HL-60 (cell line): ENCODE results near the gene KCMF1.

Source experiments
- SPI1 ChIP-seq: IDR thresholded peaks from 2 replicates; pipeline ENCODE4 v1.6.1; 2012; ENCODE audit warnings: low read depth, mild to moderate bottlenecking, borderline replicate concordance
- TF ChIP-seq, protein P1 (sequence below): IDR thresholded peaks from one replicate; pipeline ENCODE4 v1.5.1; 2011; ENCODE audit warnings: low read length, control low read depth, inconsistent platforms; ENCODE audit not compliant: insufficient read depth

DNA sequence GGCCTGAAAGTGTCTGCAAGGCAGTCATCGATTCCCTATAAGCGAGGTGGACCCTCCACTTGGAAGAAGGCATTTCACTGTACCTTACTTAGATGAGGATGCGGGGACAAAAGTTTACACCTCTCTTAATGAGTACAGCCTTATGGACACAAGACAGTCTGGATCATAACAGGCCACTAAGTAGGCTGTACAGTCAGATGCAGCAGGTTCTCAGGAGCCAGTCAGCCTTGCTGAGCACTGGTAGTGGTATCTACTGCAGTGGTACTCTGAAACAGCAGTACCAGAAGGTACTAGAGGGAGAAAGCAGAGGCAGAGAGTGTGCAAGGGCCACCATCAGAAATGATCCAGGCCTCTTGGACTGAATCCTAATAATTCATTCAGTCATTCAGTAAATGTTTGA is 77.6 kb downstream of the KCMF1 start:
- TF ChIP-seq SPI1, result no peak
- TF ChIP-seq, protein P1, sequence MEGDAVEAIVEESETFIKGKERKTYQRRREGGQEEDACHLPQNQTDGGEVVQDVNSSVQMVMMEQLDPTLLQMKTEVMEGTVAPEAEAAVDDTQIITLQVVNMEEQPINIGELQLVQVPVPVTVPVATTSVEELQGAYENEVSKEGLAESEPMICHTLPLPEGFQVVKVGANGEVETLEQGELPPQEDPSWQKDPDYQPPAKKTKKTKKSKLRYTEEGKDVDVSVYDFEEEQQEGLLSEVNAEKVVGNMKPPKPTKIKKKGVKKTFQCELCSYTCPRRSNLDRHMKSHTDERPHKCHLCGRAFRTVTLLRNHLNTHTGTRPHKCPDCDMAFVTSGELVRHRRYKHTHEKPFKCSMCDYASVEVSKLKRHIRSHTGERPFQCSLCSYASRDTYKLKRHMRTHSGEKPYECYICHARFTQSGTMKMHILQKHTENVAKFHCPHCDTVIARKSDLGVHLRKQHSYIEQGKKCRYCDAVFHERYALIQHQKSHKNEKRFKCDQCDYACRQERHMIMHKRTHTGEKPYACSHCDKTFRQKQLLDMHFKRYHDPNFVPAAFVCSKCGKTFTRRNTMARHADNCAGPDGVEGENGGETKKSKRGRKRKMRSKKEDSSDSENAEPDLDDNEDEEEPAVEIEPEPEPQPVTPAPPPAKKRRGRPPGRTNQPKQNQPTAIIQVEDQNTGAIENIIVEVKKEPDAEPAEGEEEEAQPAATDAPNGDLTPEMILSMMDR, result no peak
